ENCODE measurements around the gene FAM50B. TPM values are rescaled to one million over a fixed set of nuclear protein-coding genes. Genes with fewer than 3 reads are reported as not detected.

The FAM50B gene
- total RNA-seq, 1 donor from 2014 or later = 10.3 TPM

GRCh38 chr6:3872370-3872854 is 23.2 kb downstream of the FAM50B start:
- H3K27me3 ChIP-seq (ENCODE audit: control insufficient read depth, insufficient read depth, low read length) = no peaks in the 10 kb centered on the region
- no peak overlapping the region for H3K4me3 ChIP-seq (ENCODE audit: low read depth, low read length)
- H3K36me3 ChIP-seq (ENCODE audit: control insufficient read depth, insufficient read depth, low read length) = no peaks in the 10 kb centered on the region
- DNase-seq (ENCODE audit: low read depth) = no peak
- TF ChIP-seq CTCF (IDR thresholded peaks at IDR 0.05; ENCODE audit: insufficient read depth, low read length, severe bottlenecking) = no peak
- FAIRE-seq = no peak

GRCh38 chr6:3873051-3873450 is 23.9 kb downstream of the FAM50B start:
- no peaks in the 10 kb centered on the region for H3K27me3 ChIP-seq (ENCODE audit: control insufficient read depth, insufficient read depth, low read length)
- no peak for DNase-seq (ENCODE audit: low read depth)
- TF ChIP-seq CTCF (IDR thresholded peaks at IDR 0.05; ENCODE audit: insufficient read depth, low read length, severe bottlenecking) = no peak
- no peak for FAIRE-seq
- H3K36me3 ChIP-seq (ENCODE audit: control insufficient read depth, insufficient read depth, low read length) = no peaks in the 10 kb centered on the region
- no peak overlapping the region for H3K4me3 ChIP-seq (ENCODE audit: low read depth, low read length)

GRCh38 chr6:3874069-3874468 is 24.9 kb downstream of the FAM50B start:
- no peak for FAIRE-seq
- Histone ChIP-seq H3K27me3 (ENCODE audit: control insufficient read depth, insufficient read depth, low read length) (no peaks in the 10 kb centered on the region), H3K4me3 (ENCODE audit: low read depth, low read length) (no peak overlapping the region), H3K36me3 (ENCODE audit: control insufficient read depth, insufficient read depth, low read length) (no peaks in the 10 kb centered on the region)
- TF ChIP-seq CTCF (IDR thresholded peaks at IDR 0.05; ENCODE audit: insufficient read depth, low read length, severe bottlenecking) = no peak
- DNase-seq (ENCODE audit: low read depth) = no peak

- no peaks in the 10 kb centered on the region for H3K27me3 ChIP-seq (ENCODE audit: control insufficient read depth, insufficient read depth, low read length)
- no peaks in the 10 kb centered on the region for H3K36me3 ChIP-seq (ENCODE audit: control insufficient read depth, insufficient read depth, low read length)
- no peak overlapping the region for H3K4me3 ChIP-seq (ENCODE audit: low read depth, low read length)
- no peak for FAIRE-seq
- no peak for DNase-seq (ENCODE audit: low read depth)
- no peak for TF ChIP-seq CTCF (IDR thresholded peaks at IDR 0.05; ENCODE audit: insufficient read depth, low read length, severe bottlenecking)
These were observed 26.3 kb downstream of the FAM50B start for GRCh38 chr6:3875486-3875885.

GRCh38 chr6:3876101-3876500 is 26.9 kb downstream of the FAM50B start:
- DNase-seq (ENCODE audit: low read depth) (no peak), FAIRE-seq (no peak)
- H3K4me3 ChIP-seq (ENCODE audit: low read depth, low read length) = no peak overlapping the region
- H3K27me3 ChIP-seq (ENCODE audit: control insufficient read depth, insufficient read depth, low read length) = no peaks in the 10 kb centered on the region
- TF ChIP-seq CTCF (IDR thresholded peaks at IDR 0.05; ENCODE audit: insufficient read depth, low read length, severe bottlenecking) = no peak
- H3K36me3 ChIP-seq (ENCODE audit: control insufficient read depth, insufficient read depth, low read length) = no peaks in the 10 kb centered on the region

GRCh38 chr6:3876866-3877265 is 27.7 kb downstream of the FAM50B start:
- DNase-seq (ENCODE audit: low read depth) = no peak
- no peaks in the 10 kb centered on the region for H3K36me3 ChIP-seq (ENCODE audit: control insufficient read depth, insufficient read depth, low read length)
- no peak for FAIRE-seq
- H3K4me3 ChIP-seq (ENCODE audit: low read depth, low read length) = no peak overlapping the region
- no peaks in the 10 kb centered on the region for H3K27me3 ChIP-seq (ENCODE audit: control insufficient read depth, insufficient read depth, low read length)
- no peak for TF ChIP-seq CTCF (IDR thresholded peaks at IDR 0.05; ENCODE audit: insufficient read depth, low read length, severe bottlenecking)
